Kidney (tissue), 14 donors: ENCODE data around the gene PGAM5. TPM values are rescaled to one million over a fixed set of nuclear protein-coding genes. Genes with fewer than 3 reads are reported as not detected.

ENCODE experiments used
- DNase-seq, 5 donors: peaks; one replicate each; pipeline ENCODE4 v3.0.0-alpha.2; 2013 to 2020
- FAIRE-seq: peaks from 2 replicates; lab custom pipeline; 2012; peaks lifted over from hg19 to GRCh38; lab: Jason Lieb, UNC
- H3K27ac ChIP-seq, 2 donors: one replicate each; pipeline ENCODE4 v1.7.0; 2013; ENCODE audit warnings: low read depth in 2 of 2, low read length in 2 of 2, inconsistent platforms in 1 of 2
- H3K27me3 ChIP-seq: one replicate; pipeline ENCODE4 v1.7.1; 2013; ENCODE audit warnings: low read length, inconsistent platforms; ENCODE audit not compliant: control insufficient read depth, insufficient read depth
- H3K36me3 ChIP-seq, 3 donors: one replicate each; pipeline versions ENCODE4 v1.7.0 to v1.7.1; 2013; ENCODE audit warnings: low read length in 3 of 3, control low read depth in 1 of 3, inconsistent platforms in 1 of 3; ENCODE audit not compliant: insufficient read depth in 3 of 3, control insufficient read depth in 2 of 3
- H3K4me1 ChIP-seq, 3 donors: one replicate each; pipeline versions ENCODE4 v1.7.0 to v1.7.1; 2013; ENCODE audit warnings: low read length in 3 of 3, inconsistent platforms in 1 of 3, low read depth in 1 of 3; ENCODE audit not compliant: control insufficient read depth in 2 of 3, insufficient read depth in 2 of 3
- H3K4me3 ChIP-seq, 3 donors: one replicate each; pipeline versions ENCODE4 v1.7.0 to v1.8.1; 2013; ENCODE audit warnings: low read length in 3 of 3, control low read depth in 1 of 3, inconsistent platforms in 1 of 3
- H3K9ac ChIP-seq, 3 donors: one replicate each; pipeline versions ENCODE4 v1.7.0 to v1.7.1; 2013; ENCODE audit warnings: low read length in 3 of 3, control low read depth in 1 of 3, inconsistent platforms in 1 of 3
- H3K9me3 ChIP-seq, 3 donors: one replicate each; pipeline versions ENCODE4 v1.7.0 to v1.7.1; 2013; ENCODE audit warnings: low read length in 3 of 3, control low read depth in 1 of 3, inconsistent platforms in 1 of 3; ENCODE audit not compliant: control insufficient read depth in 2 of 3, insufficient read depth in 1 of 3
- intact Hi-C: fragments of 100-400 bp; cut with DNase I; formaldehyde crosslinking; loops from one replicate; pipeline ENCODE4 v1.11.1; 2022
- polyA plus RNA-seq: library from polyadenylated mRNA; stranded (reverse); fragments of 350-450 nt; fragmentation: Illumina TruSeq; extraction: RNeasy Lipid Tissue Mini Kit (QIAGEN cat#74804); gene quantifications from one replicate; pipeline ENCODE4 v1.2.3, GENCODE V29; 2014; ENCODE audit warnings: low read depth, low replicate concordance; ENCODE audit not compliant: insufficient read depth
- total RNA-seq: library from RNA; stranded (reverse); fragmentation: NEBNext Ultra II Directional; extraction: Animal tissue kit (Norgen Biotek cat#: 25700); gene quantifications from one replicate; pipeline ENCODE4 v1.2.1, GENCODE V29; 2021
- TF ChIP-seq, protein P1 (sequence below): IDR thresholded peaks from 3 replicates; pipeline ENCODE4 v1.5.1; 2012; ENCODE audit warnings: mild to moderate bottlenecking, moderate library complexity, borderline replicate concordance; ENCODE audit not compliant: insufficient read depth; ENCODE audit errors: extremely low read depth
- donor health status: control.
- donor health status: control.
- donor health status: control.
- donor health status: control.
- donor health status: control.
- donor health status: DM: yes; HTN: yes; CAD: no.
- donor health status: Normal renal cell carcinoma (clear cell type).

PGAM5 gene
- total and polyA plus RNA-seq, 2 donors from 2014 or later: 19.4 to 33.5 TPM

DNA sequence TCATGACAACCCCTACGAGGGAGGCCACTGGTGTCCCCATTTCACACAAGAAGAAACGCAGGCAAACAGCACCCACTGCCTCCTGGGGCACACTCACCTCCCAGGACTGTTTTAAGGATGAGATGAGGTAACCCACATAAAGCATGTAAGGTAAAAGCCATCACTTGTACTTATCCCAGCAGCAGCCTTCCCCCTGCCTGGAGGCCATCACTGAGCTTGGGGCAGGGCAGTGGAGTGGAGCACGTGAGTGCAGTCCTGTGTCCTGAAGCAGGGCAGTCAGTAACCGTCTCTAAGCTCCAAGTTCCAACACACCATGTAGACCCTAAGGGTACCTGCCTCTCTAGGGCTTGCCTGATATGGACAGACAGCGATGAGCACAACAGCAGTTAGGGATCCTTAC, 25.2 kb upstream of the PGAM5 start:
- Histone ChIP-seq H3K36me3 (no peaks in the 10 kb centered on the region), H3K27me3 (no peaks in the 10 kb centered on the region), H3K4me3 (no peak overlapping the region), H3K27ac (no peak overlapping the region), H3K9me3 (no peaks in the 10 kb centered on the region), H3K9ac (no peak overlapping the region), H3K4me1 (peaks cover 0 to 3% (median 0%) of the 10 kb centered on the region in 3 donors)
- TF ChIP-seq, protein P1, sequence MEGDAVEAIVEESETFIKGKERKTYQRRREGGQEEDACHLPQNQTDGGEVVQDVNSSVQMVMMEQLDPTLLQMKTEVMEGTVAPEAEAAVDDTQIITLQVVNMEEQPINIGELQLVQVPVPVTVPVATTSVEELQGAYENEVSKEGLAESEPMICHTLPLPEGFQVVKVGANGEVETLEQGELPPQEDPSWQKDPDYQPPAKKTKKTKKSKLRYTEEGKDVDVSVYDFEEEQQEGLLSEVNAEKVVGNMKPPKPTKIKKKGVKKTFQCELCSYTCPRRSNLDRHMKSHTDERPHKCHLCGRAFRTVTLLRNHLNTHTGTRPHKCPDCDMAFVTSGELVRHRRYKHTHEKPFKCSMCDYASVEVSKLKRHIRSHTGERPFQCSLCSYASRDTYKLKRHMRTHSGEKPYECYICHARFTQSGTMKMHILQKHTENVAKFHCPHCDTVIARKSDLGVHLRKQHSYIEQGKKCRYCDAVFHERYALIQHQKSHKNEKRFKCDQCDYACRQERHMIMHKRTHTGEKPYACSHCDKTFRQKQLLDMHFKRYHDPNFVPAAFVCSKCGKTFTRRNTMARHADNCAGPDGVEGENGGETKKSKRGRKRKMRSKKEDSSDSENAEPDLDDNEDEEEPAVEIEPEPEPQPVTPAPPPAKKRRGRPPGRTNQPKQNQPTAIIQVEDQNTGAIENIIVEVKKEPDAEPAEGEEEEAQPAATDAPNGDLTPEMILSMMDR: no peak
- intact Hi-C loops: no loop called here
- FAIRE-seq (no peak), DNase-seq (no peak)

DNA sequence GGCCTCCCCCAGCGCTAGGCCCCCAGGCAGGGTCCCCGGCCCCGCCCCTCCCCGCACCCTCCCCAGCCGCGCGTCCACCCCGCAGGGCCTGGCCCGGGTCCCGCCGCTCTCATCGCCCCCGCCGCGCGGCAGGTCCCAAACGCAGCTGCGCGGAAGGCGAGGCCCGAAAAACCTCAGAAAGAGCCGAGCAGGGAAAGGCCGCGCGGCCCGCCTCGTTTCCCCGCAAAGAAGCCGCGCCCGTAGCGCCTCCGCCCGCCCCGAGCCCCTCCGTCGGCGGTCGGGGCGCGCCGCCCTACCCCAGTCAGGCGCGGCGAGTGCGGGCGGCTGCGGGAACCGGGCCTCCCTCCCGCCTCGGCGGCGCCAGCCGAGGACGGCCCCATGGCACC, 23.8 kb upstream of the PGAM5 start:
- TF ChIP-seq, protein P1: no peak
- Histone ChIP-seq H3K27me3 (no peaks in the 10 kb centered on the region), H3K36me3 (peaks cover 0 to 7% (median 0%) of the 10 kb centered on the region in 3 donors), H3K9me3 (no peaks in the 10 kb centered on the region), H3K4me1 (peaks cover 0 to 3% (median 0%) of the 10 kb centered on the region in 3 donors), H3K9ac (no peak overlapping the region), H3K27ac (no peak overlapping the region), H3K4me3 (peak overlapping the region in 1 of 3 donors; percentile 35)
- DNase-seq: peak in 2 of 5 donors; percentile 19 to 64
- intact Hi-C loops: no loop called here
- no peak for FAIRE-seq

DNA sequence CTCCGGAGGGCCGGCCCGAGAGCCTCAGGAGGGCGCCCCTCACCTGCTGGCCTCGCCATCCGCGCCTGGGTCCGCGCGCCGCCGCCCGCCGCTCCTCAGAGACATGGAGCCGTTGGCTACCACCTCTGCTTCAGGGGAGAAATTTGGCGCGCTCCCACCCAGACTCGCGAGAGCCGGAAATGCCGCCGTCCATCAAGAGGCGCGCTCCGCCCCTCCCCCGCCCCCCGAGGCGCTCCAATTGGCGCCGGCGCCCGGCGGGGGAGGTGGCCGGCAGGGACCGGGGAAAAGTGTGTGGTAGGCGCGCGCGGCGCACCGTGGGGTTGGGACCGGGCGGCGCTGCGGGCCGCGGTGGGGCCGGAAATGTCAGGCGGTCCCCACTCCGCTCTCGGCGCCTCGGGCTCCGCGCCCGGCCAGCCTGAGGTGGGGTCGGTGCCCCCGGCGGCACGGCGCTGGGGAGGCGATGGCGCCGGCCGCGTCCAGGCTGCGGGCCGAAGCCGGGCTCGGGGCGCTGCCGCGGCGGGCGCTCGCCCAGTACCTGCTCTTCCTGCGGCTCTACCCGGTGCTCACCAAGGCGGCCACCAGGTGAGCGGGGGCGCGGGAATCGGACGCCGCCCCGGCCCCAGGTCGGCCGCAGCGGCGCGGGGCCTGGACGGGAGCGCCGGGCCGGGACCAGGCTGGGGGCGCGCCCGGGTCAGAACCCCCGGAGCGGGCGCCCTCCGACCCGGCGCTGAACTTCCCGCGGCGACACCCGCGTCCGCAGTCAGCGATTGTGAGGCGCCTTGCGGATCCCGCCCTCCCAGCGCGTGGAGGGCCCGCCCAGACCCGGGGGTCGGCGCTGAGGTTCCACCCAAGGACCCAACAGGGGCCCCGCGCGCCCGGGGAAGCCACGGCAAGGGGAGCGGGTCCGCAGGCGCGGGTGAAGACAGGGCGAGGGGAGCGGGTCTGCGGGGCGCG, 23.2 kb upstream of the PGAM5 start, which contains the start of the genes POLE and PXMP2:
POLE (minus strand) TSS at position 132 of the 954 bp plus-strand sequence; CDS start at position 105, 27 bp downstream.
PXMP2 (plus strand) TSS at position 377 of the 954 bp plus-strand sequence; CDS start at position 461, 84 bp downstream.
- no peaks in the 10 kb centered on the region for H3K27me3 ChIP-seq
- no peak within 1 kb of the TSS for H3K9ac ChIP-seq
- H3K27ac ChIP-seq: no peak within 1 kb of the TSS
- TF ChIP-seq, protein P1: peak; percentile 8
- peak within 1 kb of the TSS in 2 of 3 donors; percentile 30 to 35 for H3K4me3 ChIP-seq
- intact Hi-C loops: no loop called here
- peak; percentile 97 to 99 (median 98) for DNase-seq
- peaks cover 0 to 7% (median 0%) of the 10 kb centered on the region in 3 donors for H3K36me3 ChIP-seq
- FAIRE-seq: no peak
- peaks cover 0 to 3% (median 0%) of the 10 kb centered on the region in 3 donors for H3K4me1 ChIP-seq
- no peaks in the 10 kb centered on the region for H3K9me3 ChIP-seq
